ENCODE measurements around the gene SDCCAG8. TPM values are rescaled to one million over a fixed set of nuclear protein-coding genes. Genes with fewer than 3 reads are reported as not detected.

The SDCCAG8 gene
- total RNA-seq, 1 donor from 2014 or later = 19.8 TPM

DNA sequence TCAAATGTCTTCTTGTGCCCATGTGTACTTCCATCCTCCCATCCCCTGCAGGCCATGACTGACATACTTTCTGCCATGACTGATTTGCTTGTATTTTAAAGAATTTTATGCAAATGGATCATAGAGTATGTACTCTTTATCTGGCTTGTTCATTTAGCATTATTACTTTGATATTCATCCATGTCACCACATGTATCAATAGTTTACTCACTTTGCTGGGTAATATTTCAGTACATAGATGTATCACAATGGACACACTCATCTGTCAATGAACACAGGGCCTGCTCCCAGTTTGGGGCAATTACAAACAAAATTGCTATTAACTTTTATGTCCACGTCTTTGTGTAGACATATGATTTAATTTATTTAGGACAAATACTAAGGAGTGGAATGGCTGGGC lies 259.1 kb downstream of the SDCCAG8 start:
- Mint-ChIP-seq H3K27me3 (ENCODE audit: low read depth) (no peaks in the 10 kb centered on the region), H3K9me3 (ENCODE audit: low read depth) (peaks cover 16% of the 10 kb centered on the region), H3K4me3 (ENCODE audit: unreplicated experiment) (no peak overlapping the region), H3K36me3 (ENCODE audit: low read depth) (peaks cover 26% of the 10 kb centered on the region), H3K27ac (ENCODE audit: unreplicated experiment) (no peak overlapping the region), H3K4me1 (ENCODE audit: low read depth) (peaks cover 14% of the 10 kb centered on the region)
- TF ChIP-seq, protein P1, sequence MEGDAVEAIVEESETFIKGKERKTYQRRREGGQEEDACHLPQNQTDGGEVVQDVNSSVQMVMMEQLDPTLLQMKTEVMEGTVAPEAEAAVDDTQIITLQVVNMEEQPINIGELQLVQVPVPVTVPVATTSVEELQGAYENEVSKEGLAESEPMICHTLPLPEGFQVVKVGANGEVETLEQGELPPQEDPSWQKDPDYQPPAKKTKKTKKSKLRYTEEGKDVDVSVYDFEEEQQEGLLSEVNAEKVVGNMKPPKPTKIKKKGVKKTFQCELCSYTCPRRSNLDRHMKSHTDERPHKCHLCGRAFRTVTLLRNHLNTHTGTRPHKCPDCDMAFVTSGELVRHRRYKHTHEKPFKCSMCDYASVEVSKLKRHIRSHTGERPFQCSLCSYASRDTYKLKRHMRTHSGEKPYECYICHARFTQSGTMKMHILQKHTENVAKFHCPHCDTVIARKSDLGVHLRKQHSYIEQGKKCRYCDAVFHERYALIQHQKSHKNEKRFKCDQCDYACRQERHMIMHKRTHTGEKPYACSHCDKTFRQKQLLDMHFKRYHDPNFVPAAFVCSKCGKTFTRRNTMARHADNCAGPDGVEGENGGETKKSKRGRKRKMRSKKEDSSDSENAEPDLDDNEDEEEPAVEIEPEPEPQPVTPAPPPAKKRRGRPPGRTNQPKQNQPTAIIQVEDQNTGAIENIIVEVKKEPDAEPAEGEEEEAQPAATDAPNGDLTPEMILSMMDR (IDR thresholded peaks at IDR 0.05) = no peak
- DNase-seq (ENCODE audit: low spot score) = no peak

DNA sequence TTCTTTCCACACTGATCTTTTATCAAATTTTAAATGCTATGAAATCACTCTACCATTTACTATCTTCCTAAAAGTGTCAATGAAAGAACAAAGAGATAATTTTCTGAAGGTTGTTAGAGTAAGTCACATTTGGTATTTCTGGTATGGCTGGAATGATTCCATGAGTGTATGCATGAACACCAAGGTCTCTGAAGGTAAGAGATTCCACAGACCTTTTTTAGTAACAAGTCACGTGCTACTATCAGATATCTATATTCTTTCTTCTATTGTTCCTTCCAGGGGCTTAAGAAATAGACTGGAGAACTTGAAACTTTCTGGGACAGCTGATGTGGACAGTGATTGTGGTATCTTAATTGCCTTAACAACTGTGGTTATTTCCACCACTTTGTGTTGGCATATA lies 265.0 kb downstream of the SDCCAG8 start:
- Mint-ChIP-seq H3K27ac (ENCODE audit: unreplicated experiment) (no peak overlapping the region), H3K4me3 (ENCODE audit: unreplicated experiment) (no peak overlapping the region), H3K36me3 (ENCODE audit: low read depth) (peaks cover 7% of the 10 kb centered on the region), H3K9me3 (ENCODE audit: low read depth) (peaks cover 16% of the 10 kb centered on the region), H3K4me1 (ENCODE audit: low read depth) (peaks cover 27% of the 10 kb centered on the region), H3K27me3 (ENCODE audit: low read depth) (no peaks in the 10 kb centered on the region)
- TF ChIP-seq, protein P1 (IDR thresholded peaks at IDR 0.05) = no peak
- no peak for DNase-seq (ENCODE audit: low spot score)

DNA sequence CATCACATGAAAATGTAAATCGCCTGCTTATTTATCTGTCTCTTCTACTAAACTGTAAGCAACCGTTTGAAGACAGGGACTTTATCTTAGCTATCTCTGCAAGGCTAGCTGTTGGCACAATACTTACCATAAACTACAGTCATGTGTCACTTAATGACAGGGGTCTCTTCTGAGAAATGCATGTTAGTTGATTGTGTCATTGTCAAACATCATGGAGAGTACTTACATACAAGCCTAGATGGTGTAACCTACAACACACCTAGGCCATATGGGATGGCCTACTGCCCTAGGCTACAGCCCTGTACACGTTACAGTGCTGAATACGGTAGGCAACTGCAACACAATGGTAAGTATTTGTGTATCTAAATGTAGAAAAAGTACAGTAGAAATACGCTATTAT lies 267.9 kb downstream of the SDCCAG8 start:
- TF ChIP-seq, protein P1 (IDR thresholded peaks at IDR 0.05) = no peak
- no peak overlapping the region for H3K4me3 Mint-ChIP-seq (ENCODE audit: unreplicated experiment)
- no peak overlapping the region for H3K27ac Mint-ChIP-seq (ENCODE audit: unreplicated experiment)
- H3K27me3 Mint-ChIP-seq (ENCODE audit: low read depth) = no peaks in the 10 kb centered on the region
- H3K9me3 Mint-ChIP-seq (ENCODE audit: low read depth) = peaks cover 3% of the 10 kb centered on the region
- DNase-seq (ENCODE audit: low spot score) = no peak
- peaks cover 30% of the 10 kb centered on the region for H3K4me1 Mint-ChIP-seq (ENCODE audit: low read depth)
- H3K36me3 Mint-ChIP-seq (ENCODE audit: low read depth) = peaks cover 3% of the 10 kb centered on the region

DNA sequence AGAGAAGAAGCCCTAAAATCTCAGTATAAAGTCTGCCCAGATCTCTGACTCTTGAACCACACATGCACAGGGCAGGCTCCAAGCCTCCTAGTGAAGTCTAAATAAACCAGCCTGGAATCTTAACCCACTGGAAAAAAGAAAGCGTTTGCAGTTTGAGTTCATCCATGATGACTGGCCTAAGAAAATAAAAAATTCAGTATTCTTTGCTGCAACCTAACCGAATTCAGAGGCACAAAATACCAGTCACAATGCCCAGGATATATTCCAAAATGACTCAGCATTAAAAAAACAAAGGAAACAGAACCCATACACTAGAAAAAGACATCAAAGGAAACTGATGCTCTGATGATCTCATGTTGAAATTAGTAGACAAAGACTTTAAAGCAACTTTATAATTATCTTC lies 269.2 kb downstream of the SDCCAG8 start:
- peaks cover 7% of the 10 kb centered on the region for H3K9me3 Mint-ChIP-seq (ENCODE audit: low read depth)
- TF ChIP-seq, protein P1 (IDR thresholded peaks at IDR 0.05) = no peak
- DNase-seq (ENCODE audit: low spot score) = no peak
- H3K36me3 Mint-ChIP-seq (ENCODE audit: low read depth) = peaks cover 3% of the 10 kb centered on the region
- H3K4me1 Mint-ChIP-seq (ENCODE audit: low read depth) = peaks cover 28% of the 10 kb centered on the region
- no peak overlapping the region for H3K4me3 Mint-ChIP-seq (ENCODE audit: unreplicated experiment)
- no peaks in the 10 kb centered on the region for H3K27me3 Mint-ChIP-seq (ENCODE audit: low read depth)
- H3K27ac Mint-ChIP-seq (ENCODE audit: unreplicated experiment) = peak overlapping the region; percentile 75

DNA sequence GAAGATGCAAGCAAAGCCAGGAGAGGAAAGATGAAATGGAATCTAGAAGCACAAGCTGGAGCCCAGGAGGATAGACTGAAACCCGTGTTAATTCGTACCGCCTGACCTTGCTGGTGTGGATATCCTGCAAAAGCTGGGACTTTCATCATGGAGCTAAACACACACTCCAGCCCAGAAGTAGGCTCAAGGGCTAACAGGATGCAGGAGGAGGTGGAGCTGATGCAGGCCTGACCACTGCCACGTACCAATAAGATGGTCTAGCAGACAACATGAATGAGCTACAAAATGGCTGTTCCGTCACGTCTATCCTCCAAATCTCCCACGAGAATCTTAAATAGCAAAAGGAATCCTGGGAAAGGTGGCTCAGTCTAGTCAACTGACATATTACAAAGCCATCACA lies 270.3 kb downstream of the SDCCAG8 start:
- Mint-ChIP-seq H3K27me3 (ENCODE audit: low read depth) (no peaks in the 10 kb centered on the region), H3K4me1 (ENCODE audit: low read depth) (peaks cover 21% of the 10 kb centered on the region), H3K27ac (ENCODE audit: unreplicated experiment) (no peak overlapping the region), H3K4me3 (ENCODE audit: unreplicated experiment) (no peak overlapping the region), H3K36me3 (ENCODE audit: low read depth) (peaks cover 5% of the 10 kb centered on the region), H3K9me3 (ENCODE audit: low read depth) (peaks cover 7% of the 10 kb centered on the region)
- TF ChIP-seq, protein P1 (IDR thresholded peaks at IDR 0.05) = no peak
- DNase-seq (ENCODE audit: low spot score) = no peak

Data from chondrocyte (in vitro differentiated cells).